H1 (cell line): ENCODE results near the gene ID1. TPM values are rescaled to one million over a fixed set of nuclear protein-coding genes. Genes with fewer than 3 reads are reported as not detected.
A peak's percentile ranks its signal among the peaks of the same experiment; 100 is the strongest.

Source experiments
- CTCF ChIA-PET: fragments of 300-600 bp; sonication (Branson Sonifier 250); formaldehyde crosslinking; loops from one replicate; lab custom pipeline; 2021; ENCODE audit not compliant: partially characterized antibody; lab: Charles Lee
- POLR2A ChIA-PET: fragments of 300-600 bp; sonication (Branson Sonifier 250); formaldehyde crosslinking; loops from one replicate; lab custom pipeline; 2021; ENCODE audit warnings: inconsistent platforms; ENCODE audit not compliant: partially characterized antibody; lab: Charles Lee
- DNase-seq, 2 experiments: peaks; one replicate each; pipeline versions ENCODE4 v3.0.0 to v3.0.0-alpha.2; 2010 to 2022; ENCODE audit warnings: low spot score in 2 of 2, low read depth in 1 of 2, mixed read lengths in 1 of 2
- FAIRE-seq: peaks from 2 replicates; lab custom pipeline; 2011; peaks lifted over from hg19 to GRCh38; lab: Jason Lieb, UNC
- H2AFZ ChIP-seq: 2 replicates; pipeline ENCODE4 v1.8.1; 2012; ENCODE audit warnings: low read length, inconsistent platforms
- H2AK5ac ChIP-seq: 2 replicates; pipeline ENCODE4 v1.6.1; 2013; ENCODE audit warnings: low read depth, low read length
- H2BK120ac ChIP-seq: replicated peaks from 2 replicates; pipeline ENCODE3; 2013; ENCODE audit warnings: low read depth, low read length, inconsistent platforms
- H2BK12ac ChIP-seq: 2 replicates; pipeline ENCODE4 v1.6.1; 2013; ENCODE audit warnings: low read depth, low read length
- H2BK15ac ChIP-seq: 2 replicates; pipeline ENCODE4 v1.6.1; 2013; ENCODE audit warnings: low read length
- H2BK20ac ChIP-seq: 2 replicates; pipeline ENCODE4 v1.6.1; 2013; ENCODE audit warnings: low read length
- H2BK5ac ChIP-seq: 2 replicates; pipeline ENCODE4 v1.6.1; 2013; ENCODE audit warnings: low read depth, low read length
- H3K14ac ChIP-seq: 2 replicates; pipeline ENCODE4 v1.6.1; 2013; ENCODE audit warnings: inconsistent platforms; ENCODE audit not compliant: insufficient read length
- H3K18ac ChIP-seq: 2 replicates; pipeline ENCODE4 v1.6.1; 2013; ENCODE audit warnings: low read length; ENCODE audit errors: extremely low read depth
- H3K23ac ChIP-seq: 2 replicates; pipeline ENCODE4 v1.6.1; 2013; ENCODE audit warnings: inconsistent platforms; ENCODE audit not compliant: insufficient read length
- H3K23me2 ChIP-seq: 2 replicates; pipeline ENCODE4 v1.6.1; 2013; ENCODE audit warnings: low read depth, low read length
- H3K27ac ChIP-seq: 2 replicates; pipeline ENCODE4 v1.6.1; 2011; ENCODE audit warnings: low read depth, low read length, inconsistent platforms
- H3K27me3 ChIP-seq, 4 experiments: replicated peaks in 1 of 4; 1 replicate in 1 of 4; 2 replicates in 3 of 4; pipeline versions ENCODE4 v1.6.1 to v1.8.1; 2011 to 2013; ENCODE audit warnings: low read length in 3 of 4, mild to moderate bottlenecking in 3 of 4, inconsistent platforms in 2 of 4, mixed read lengths in 2 of 4, moderate library complexity in 1 of 4; ENCODE audit not compliant: control insufficient read depth in 3 of 4, insufficient read depth in 3 of 4; ENCODE audit errors: extremely low read depth in 1 of 4
- H3K36me3 ChIP-seq, 4 experiments: 2 replicates each; pipeline versions ENCODE4 v1.6.1 to v1.8.1; 2011 to 2013; ENCODE audit warnings: mild to moderate bottlenecking in 4 of 4, low read length in 3 of 4, moderate library complexity in 2 of 4, control low read depth in 1 of 4, inconsistent platforms in 1 of 4; ENCODE audit not compliant: insufficient read depth in 4 of 4, control insufficient read depth in 2 of 4
- H3K4ac ChIP-seq: replicated peaks from 2 replicates; pipeline ENCODE3; 2013; ENCODE audit warnings: low read length, low read depth, mixed read lengths, inconsistent platforms; ENCODE audit not compliant: insufficient read length
- H3K4me1 ChIP-seq, 4 experiments: replicated peaks in 1 of 4; 1 replicate in 1 of 4; 2 replicates in 3 of 4; pipeline versions ENCODE4 v1.6.1 to v1.8.1; 2011 to 2013; ENCODE audit warnings: low read length in 3 of 4, inconsistent platforms in 2 of 4, mixed read lengths in 1 of 4; ENCODE audit not compliant: insufficient read depth in 4 of 4, control insufficient read depth in 3 of 4
- H3K4me2 ChIP-seq, 2 experiments: 2 replicates each; pipeline versions ENCODE4 v1.6.1 to v1.8.1; 2011 to 2013; ENCODE audit warnings: low read depth in 2 of 2, low read length in 2 of 2, control low read depth in 1 of 2, inconsistent platforms in 1 of 2, mild to moderate bottlenecking in 1 of 2; ENCODE audit not compliant: insufficient read depth in 1 of 2
- H3K4me3 ChIP-seq, 4 experiments: fragments of 200-600, 300-600 bp in 1 of 4; sonication (generic), shearing (Covaris generic), sonication (Bioruptor Twin) in 1 of 4; 2 replicates each; pipeline versions ENCODE4 v1.5.1 to v1.8.1; 2011 to 2016; ENCODE audit warnings: low read length in 4 of 4, low read depth in 3 of 4, control low read depth in 2 of 4, inconsistent platforms in 2 of 4, mild to moderate bottlenecking in 2 of 4, mixed read lengths in 1 of 4, moderate library complexity in 1 of 4; ENCODE audit not compliant: insufficient read depth in 2 of 4; ENCODE audit errors: extremely low read depth in 1 of 4
- H3K56ac ChIP-seq: replicated peaks from 2 replicates; pipeline ENCODE3; 2013; ENCODE audit warnings: low read depth, mild to moderate bottlenecking, mixed read lengths, low read length, inconsistent platforms; ENCODE audit not compliant: insufficient read length
- H3K79me1 ChIP-seq: 2 replicates; pipeline ENCODE4 v1.6.1; 2013; ENCODE audit warnings: low read depth, low read length, control low read depth
- H3K79me2 ChIP-seq, 2 experiments: 2 replicates each; pipeline versions ENCODE4 v1.6.1 to v1.8.1; 2012 to 2013; ENCODE audit warnings: low read length in 2 of 2, mild to moderate bottlenecking in 2 of 2, inconsistent platforms in 1 of 2; ENCODE audit not compliant: insufficient read depth in 2 of 2, control insufficient read depth in 1 of 2
- H3K9ac ChIP-seq, 4 experiments: replicated peaks in 1 of 4; 1 replicate in 1 of 4; 2 replicates in 3 of 4; pipeline versions ENCODE4 v1.6.1 to v1.8.1; 2011 to 2013; ENCODE audit warnings: low read depth in 3 of 4, low read length in 3 of 4, control low read depth in 2 of 4, mild to moderate bottlenecking in 2 of 4, moderate library complexity in 2 of 4, inconsistent platforms in 1 of 4; ENCODE audit errors: extremely low read depth in 1 of 4
- H3K9me3 ChIP-seq, 2 experiments: 2 replicates each; pipeline versions ENCODE4 v1.6.1 to v1.8.1; 2012 to 2013; ENCODE audit warnings: mild to moderate bottlenecking in 2 of 2, moderate library complexity in 2 of 2, control low read depth in 1 of 2, inconsistent platforms in 1 of 2, low read depth in 1 of 2, low read length in 1 of 2, mixed read lengths in 1 of 2; ENCODE audit not compliant: insufficient read depth in 2 of 2
- H4K20me1 ChIP-seq, 2 experiments: replicated peaks in 1 of 2; 2 replicates each; pipeline versions ENCODE3 to v1.8.1; 2011 to 2013; ENCODE audit warnings: inconsistent platforms in 2 of 2, low read length in 2 of 2, mild to moderate bottlenecking in 1 of 2; ENCODE audit not compliant: insufficient read depth in 2 of 2, control insufficient read depth in 1 of 2
- H4K5ac ChIP-seq: 2 replicates; pipeline ENCODE4 v1.6.1; 2013; ENCODE audit warnings: low read length, low read depth, mixed read lengths, inconsistent platforms; ENCODE audit not compliant: insufficient read length
- H4K8ac ChIP-seq: 2 replicates; pipeline ENCODE4 v1.8.0; 2013; ENCODE audit warnings: mild to moderate bottlenecking, moderate library complexity, low read length, inconsistent platforms; ENCODE audit not compliant: insufficient read depth; ENCODE audit errors: extremely low read depth
- H4K91ac ChIP-seq: replicated peaks from 2 replicates; pipeline ENCODE3; 2013; ENCODE audit warnings: low read length, mixed read lengths, inconsistent platforms; ENCODE audit not compliant: insufficient read length
- ASH2L ChIP-seq: fragments of 200-600, 300-600 bp; sonication (generic); IDR thresholded peaks from one replicate; pipeline ENCODE4 v1.7.1; 2017; ENCODE audit warnings: low read length
- CBX8 ChIP-seq: fragments of 300-800, 300-1000 bp; sonication (generic); IDR thresholded peaks from 2 replicates; pipeline ENCODE4 v1.7.1; 2016; ENCODE audit warnings: low read depth, low read length, borderline replicate concordance
- EP300 ChIP-seq, 2 experiments: IDR thresholded peaks; 1 replicate in 1 of 2; 2 replicates in 1 of 2; pipeline ENCODE4 v1.6.1; 2011 to 2012; ENCODE audit warnings: low read depth in 2 of 2, low read length in 2 of 2, mild to moderate bottlenecking in 2 of 2, borderline replicate concordance in 1 of 2, inconsistent platforms in 1 of 2, moderate library complexity in 1 of 2
- HDAC2 ChIP-seq, 2 experiments: fragments of 300-600 bp in 1 of 2; sonication (generic) in 1 of 2; IDR thresholded peaks; 2 replicates each; pipeline ENCODE4 v1.6.1; 2011 to 2012; ENCODE audit warnings: low read depth in 2 of 2, low read length in 2 of 2, mild to moderate bottlenecking in 2 of 2, moderate library complexity in 2 of 2, borderline replicate concordance in 1 of 2, inconsistent platforms in 1 of 2
- KDM1A ChIP-seq: fragments of 200-600, 300-600 bp; sonication (generic); IDR thresholded peaks from 2 replicates; pipeline ENCODE4 v1.7.1; 2016; ENCODE audit warnings: mild to moderate bottlenecking, low read length, borderline replicate concordance
- PHF8 ChIP-seq: fragments of 200-600 bp; sonication (generic); conservative IDR thresholded peaks from 2 replicates; pipeline ENCODE4 v1.7.1; 2012; ENCODE audit warnings: low read depth, mild to moderate bottlenecking, inconsistent platforms, low read length, moderate library complexity
- RXRA ChIP-seq: IDR thresholded peaks from 2 replicates; pipeline ENCODE4 v1.6.1; 2011; ENCODE audit warnings: low read depth, mild to moderate bottlenecking, low read length, moderate library complexity; ENCODE audit not compliant: insufficient read depth
- TEAD4 ChIP-seq: IDR thresholded peaks from 2 replicates; pipeline ENCODE4 v1.6.1; 2012; ENCODE audit warnings: low read depth, low read length, inconsistent platforms, mixed read lengths
- WGBS, 2 experiments: shearing (Covaris generic) in 1 of 2; methylation state at CpG; one replicate each; pipeline versions ENCODE4 v1.1.6 to v1.1.7; 2013 to 2015; ENCODE audit warnings: low lambda C conversion rate in 2 of 2, mixed read lengths in 2 of 2, inconsistent platforms in 1 of 2, low coverage in 1 of 2, missing lambda C conversion rate in 1 of 2; ENCODE audit not compliant: insufficient replicate concordance in 2 of 2, insufficient coverage in 1 of 2, insufficient read length in 1 of 2; ENCODE audit errors: extremely low coverage in 1 of 2, missing lambda C conversion rate in 1 of 2; 5-methylcytosine and 5-hydroxymethylcytosine counted together
- polyA plus RNA-seq, 7 experiments: library from polyadenylated mRNA; depleted of rRNA in 3 of 7; stranded (reverse) in 5 of 7; unstranded in 2 of 7; fragments of >200 nt in 5 of 7; fragments of 200-250 nt in 2 of 7; gene quantifications; 1 replicate in 5 of 7; 2 replicates in 1 of 7; 4 replicates in 1 of 7; pipeline versions ENCODE4 v1.2.1 to v1.2.3, GENCODE V29; 2011 to 2013; ENCODE audit warnings: missing spikeins in 2 of 7, mixed read lengths in 2 of 7
- total RNA-seq: library from RNA; stranded (reverse); fragmentation: NEBNext Ultra II Directional; extraction: Animal tissue kit (Norgen Biotek cat#: 25700); gene quantifications from 2 replicates; pipeline ENCODE4 v1.2.1, GENCODE V29; 2021
- TF ChIP-seq, protein P1 (sequence below), 3 experiments: IDR thresholded peaks; 1 replicate in 2 of 3; 2 replicates in 1 of 3; pipeline versions ENCODE4 v1.5.1 to v1.6.1; 2011; ENCODE audit warnings: low read length in 3 of 3, mild to moderate bottlenecking in 3 of 3, inconsistent platforms in 2 of 3, low read depth in 1 of 3, moderate library complexity in 1 of 3; ENCODE audit not compliant: insufficient read depth in 1 of 3; ENCODE audit errors: control extremely low read depth in 1 of 3
- TF ChIP-seq, protein P2 (sequence below): IDR thresholded peaks from 2 replicates; pipeline ENCODE4 v1.6.1; 2012; ENCODE audit warnings: inconsistent platforms

Gene ID1
- total and polyA plus RNA-seq, 2 of the 8 experiments (the other 6 are each of a cell fraction or from before 2014, with no cell fraction given), result 120 to 357 TPM

DNA sequence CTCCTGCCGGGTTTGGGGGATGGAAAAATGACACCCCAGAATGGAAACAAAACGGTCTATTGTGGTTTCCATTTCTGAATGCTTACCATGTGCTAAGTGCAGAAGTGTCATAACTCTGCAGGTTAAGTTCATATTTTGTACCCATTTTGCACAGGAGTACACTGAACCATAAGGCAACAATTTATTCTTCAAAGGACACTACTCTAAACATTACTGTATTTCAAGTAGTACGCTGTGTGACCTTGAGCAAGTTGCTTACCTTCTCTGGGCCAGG, 9.8 kb upstream of the ID1 start:
- POLR2A ChIA-PET, result interaction anchor here (1.5 to 26.1 kb wide), 5 partner anchors 11 to 43 kb away, joined by 4 to 1033 read pairs (median 48); partner anchors contain the start of gene ID1
- no peak overlapping the region; the same call in 1 of the 2 replicates for H3K27ac ChIP-seq
- WGBS, 2 experiments, result 55% methylated on average over 3 of the region's 3 CpGs; no CpG with 5 or more reads in 1 of the 2 experiments
- TF ChIP-seq KDM1A (peak; percentile 100), EP300 (IDR thresholded peaks at IDR 0.05; ENCODE audit: borderline replicate concordance in 1 of 2, low read depth in 2 of 2, low read length in 2 of 2) (no peak), HDAC2 (IDR thresholded peaks at IDR 0.05; ENCODE audit: borderline replicate concordance in 1 of 2, low read depth in 2 of 2, low read length in 2 of 2) (peak in 1 of 2 experiments; percentile 99; a peak in 1 of 4 replicates), ASH2L (peak; percentile 14), RXRA (no peak), PHF8 (no peak), CBX8 (no peak), TEAD4 (no peak)
- TF ChIP-seq, protein P1, sequence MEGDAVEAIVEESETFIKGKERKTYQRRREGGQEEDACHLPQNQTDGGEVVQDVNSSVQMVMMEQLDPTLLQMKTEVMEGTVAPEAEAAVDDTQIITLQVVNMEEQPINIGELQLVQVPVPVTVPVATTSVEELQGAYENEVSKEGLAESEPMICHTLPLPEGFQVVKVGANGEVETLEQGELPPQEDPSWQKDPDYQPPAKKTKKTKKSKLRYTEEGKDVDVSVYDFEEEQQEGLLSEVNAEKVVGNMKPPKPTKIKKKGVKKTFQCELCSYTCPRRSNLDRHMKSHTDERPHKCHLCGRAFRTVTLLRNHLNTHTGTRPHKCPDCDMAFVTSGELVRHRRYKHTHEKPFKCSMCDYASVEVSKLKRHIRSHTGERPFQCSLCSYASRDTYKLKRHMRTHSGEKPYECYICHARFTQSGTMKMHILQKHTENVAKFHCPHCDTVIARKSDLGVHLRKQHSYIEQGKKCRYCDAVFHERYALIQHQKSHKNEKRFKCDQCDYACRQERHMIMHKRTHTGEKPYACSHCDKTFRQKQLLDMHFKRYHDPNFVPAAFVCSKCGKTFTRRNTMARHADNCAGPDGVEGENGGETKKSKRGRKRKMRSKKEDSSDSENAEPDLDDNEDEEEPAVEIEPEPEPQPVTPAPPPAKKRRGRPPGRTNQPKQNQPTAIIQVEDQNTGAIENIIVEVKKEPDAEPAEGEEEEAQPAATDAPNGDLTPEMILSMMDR (IDR thresholded peaks at IDR 0.05; ENCODE audit: control extremely low read depth in 1 of 3, insufficient read depth in 1 of 3, low read depth in 1 of 3, low read length in 3 of 3), result no peak
- TF ChIP-seq, protein P2, sequence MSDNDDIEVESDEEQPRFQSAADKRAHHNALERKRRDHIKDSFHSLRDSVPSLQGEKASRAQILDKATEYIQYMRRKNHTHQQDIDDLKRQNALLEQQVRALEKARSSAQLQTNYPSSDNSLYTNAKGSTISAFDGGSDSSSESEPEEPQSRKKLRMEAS, result peak; percentile 27; the same call in 1 of the 2 replicates

More for the DNA sequence above, 9.8 kb upstream of the ID1 start:
- no peaks in the 10 kb centered on the region for H3K79me1 ChIP-seq
- H3K9ac ChIP-seq, result no peak overlapping the region
- peak overlapping the region; percentile 100; the same call in 1 of the 2 replicates for H2BK12ac ChIP-seq
- peak overlapping the region; percentile 65 for H2BK120ac ChIP-seq
- H3K4me2 ChIP-seq, result peak overlapping the region; percentile 20 to 32
- peak overlapping the region; percentile 70 for H4K91ac ChIP-seq
- no peak overlapping the region for H2BK15ac ChIP-seq
- H4K5ac ChIP-seq, result peak overlapping the region; percentile 13
- H3K27me3 ChIP-seq, result no peaks in the 10 kb centered on the region
- no peaks in the 10 kb centered on the region for H3K9me3 ChIP-seq
- H2BK5ac ChIP-seq, result peak overlapping the region; percentile 100; the same call in 1 of the 2 replicates
- peak overlapping the region; percentile 43 for H3K56ac ChIP-seq
- peaks cover 23 to 33% (median 25%) of the 10 kb centered on the region in 4 experiments for H3K4me1 ChIP-seq
- no peaks in the 10 kb centered on the region for H3K79me2 ChIP-seq
- peak overlapping the region in 1 of 4 experiments; percentile 8; a peak in 1 of 8 replicates for H3K4me3 ChIP-seq
- no peak for FAIRE-seq
- peak overlapping the region; percentile 62 for H2BK20ac ChIP-seq
- H3K23me2 ChIP-seq, result no peaks in the 10 kb centered on the region
- H3K36me3 ChIP-seq, result no peaks in the 10 kb centered on the region
- H3K4ac ChIP-seq, result peak overlapping the region; percentile 35
- 0 out of 2 replicates have a peak overlapping the region, but pooled peaks have one; percentile 18 for H2AK5ac ChIP-seq
- CTCF ChIA-PET, result interaction anchor here (0.7 to 32.8 kb wide), 6 partner anchors 10 to 92 kb away, joined by 3 to 1559 read pairs (median 3); partner anchors contain the start of gene ID1
- no peak for DNase-seq
- H3K23ac ChIP-seq, result no peak overlapping the region
- no peak overlapping the region for H4K8ac ChIP-seq
- H3K18ac ChIP-seq, result peak overlapping the region; percentile 52
- H4K20me1 ChIP-seq, result no peaks in the 10 kb centered on the region
- no peak overlapping the region for H3K14ac ChIP-seq
- H2AFZ ChIP-seq, result no peak overlapping the region
